PFSK-1 (cell line): ENCODE measurements around the gene SLC35A3.

Experiments used
- FOXP2 ChIP-seq: optimal IDR thresholded peaks from 2 replicates; pipeline ENCODE3; 2011; ENCODE audit warnings: borderline replicate concordance, control low read depth, inconsistent platforms; ENCODE audit not compliant: insufficient read depth; ENCODE audit errors: extremely low read length, extremely low read depth
- POLR2AphosphoS5 ChIP-seq: IDR thresholded peaks from 2 replicates; pipeline ENCODE4 v1.6.1; 2012; ENCODE audit warnings: low read depth, mild to moderate bottlenecking, control low read depth, low read length, moderate library complexity
- SIN3A ChIP-seq: IDR thresholded peaks from 2 replicates; pipeline ENCODE4 v1.6.1; 2012; ENCODE audit warnings: mild to moderate bottlenecking, low read length, moderate library complexity, borderline replicate concordance; ENCODE audit not compliant: insufficient read depth
- TAF1 ChIP-seq: IDR thresholded peaks from 2 replicates; pipeline ENCODE4 v1.6.1; 2012; ENCODE audit warnings: low read length, control low read depth, borderline replicate concordance; ENCODE audit not compliant: insufficient read depth
- TF ChIP-seq, protein P1 (sequence below), 2 experiments: IDR thresholded peaks; 2 replicates each; pipeline versions ENCODE4 v1.6.1 to v1.8.0; 2011 to 2012; ENCODE audit warnings: low read depth in 2 of 2, low read length in 2 of 2, control low read depth in 1 of 2, inconsistent platforms in 1 of 2, mild to moderate bottlenecking in 1 of 2, moderate library complexity in 1 of 2; ENCODE audit not compliant: insufficient read depth in 1 of 2

Gene SLC35A3

DNA sequence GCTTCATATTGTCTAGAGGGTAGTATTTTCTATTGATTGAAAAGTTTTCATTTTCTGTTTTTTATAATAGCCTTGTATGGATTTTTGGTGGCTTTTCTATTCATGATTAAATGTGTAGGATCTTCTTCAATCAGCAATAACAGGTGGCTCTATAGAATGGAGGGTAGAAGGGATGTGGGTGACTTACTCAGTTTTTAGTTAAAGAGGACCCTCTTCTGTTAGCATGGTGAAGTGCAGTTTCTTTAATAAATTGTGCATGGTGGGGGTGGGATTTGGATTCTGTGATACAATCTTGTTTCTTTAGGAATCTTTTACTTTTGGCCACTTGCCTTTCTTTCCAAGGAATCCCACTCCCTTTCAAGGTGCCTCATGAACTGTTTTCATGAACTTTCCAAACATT lies 64.7 kb downstream of the SLC35A3 start:
- TF ChIP-seq POLR2AphosphoS5: no peak
- TF ChIP-seq TAF1: no peak
- no peak for TF ChIP-seq FOXP2
- TF ChIP-seq SIN3A: no peak
- TF ChIP-seq, protein P1, sequence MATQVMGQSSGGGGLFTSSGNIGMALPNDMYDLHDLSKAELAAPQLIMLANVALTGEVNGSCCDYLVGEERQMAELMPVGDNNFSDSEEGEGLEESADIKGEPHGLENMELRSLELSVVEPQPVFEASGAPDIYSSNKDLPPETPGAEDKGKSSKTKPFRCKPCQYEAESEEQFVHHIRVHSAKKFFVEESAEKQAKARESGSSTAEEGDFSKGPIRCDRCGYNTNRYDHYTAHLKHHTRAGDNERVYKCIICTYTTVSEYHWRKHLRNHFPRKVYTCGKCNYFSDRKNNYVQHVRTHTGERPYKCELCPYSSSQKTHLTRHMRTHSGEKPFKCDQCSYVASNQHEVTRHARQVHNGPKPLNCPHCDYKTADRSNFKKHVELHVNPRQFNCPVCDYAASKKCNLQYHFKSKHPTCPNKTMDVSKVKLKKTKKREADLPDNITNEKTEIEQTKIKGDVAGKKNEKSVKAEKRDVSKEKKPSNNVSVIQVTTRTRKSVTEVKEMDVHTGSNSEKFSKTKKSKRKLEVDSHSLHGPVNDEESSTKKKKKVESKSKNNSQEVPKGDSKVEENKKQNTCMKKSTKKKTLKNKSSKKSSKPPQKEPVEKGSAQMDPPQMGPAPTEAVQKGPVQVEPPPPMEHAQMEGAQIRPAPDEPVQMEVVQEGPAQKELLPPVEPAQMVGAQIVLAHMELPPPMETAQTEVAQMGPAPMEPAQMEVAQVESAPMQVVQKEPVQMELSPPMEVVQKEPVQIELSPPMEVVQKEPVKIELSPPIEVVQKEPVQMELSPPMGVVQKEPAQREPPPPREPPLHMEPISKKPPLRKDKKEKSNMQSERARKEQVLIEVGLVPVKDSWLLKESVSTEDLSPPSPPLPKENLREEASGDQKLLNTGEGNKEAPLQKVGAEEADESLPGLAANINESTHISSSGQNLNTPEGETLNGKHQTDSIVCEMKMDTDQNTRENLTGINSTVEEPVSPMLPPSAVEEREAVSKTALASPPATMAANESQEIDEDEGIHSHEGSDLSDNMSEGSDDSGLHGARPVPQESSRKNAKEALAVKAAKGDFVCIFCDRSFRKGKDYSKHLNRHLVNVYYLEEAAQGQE (IDR thresholded peaks at IDR 0.05; ENCODE audit: insufficient read depth in 1 of 2, low read depth in 2 of 2, low read length in 2 of 2): no peak

DNA sequence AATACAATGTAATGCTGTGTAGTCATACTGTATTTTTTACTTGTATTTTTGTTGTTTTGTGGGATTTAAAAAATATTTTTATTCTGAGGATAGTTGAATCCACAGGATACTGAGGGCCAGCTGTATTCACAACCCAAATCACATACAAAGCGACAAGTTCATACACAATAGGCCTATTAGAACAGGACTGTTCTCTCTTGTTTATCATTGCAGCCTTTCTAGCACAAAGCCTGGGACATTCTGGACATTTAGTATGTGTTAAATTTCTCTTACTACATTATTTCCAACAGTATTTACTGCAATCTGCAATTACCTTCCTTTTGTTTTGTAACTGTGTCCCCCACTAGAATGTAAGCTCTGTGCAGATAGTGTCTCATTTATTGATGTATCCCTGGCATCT lies 65.4 kb downstream of the SLC35A3 start:
- no peak for TF ChIP-seq POLR2AphosphoS5
- no peak for TF ChIP-seq FOXP2
- TF ChIP-seq, protein P1 (IDR thresholded peaks at IDR 0.05; ENCODE audit: insufficient read depth in 1 of 2, low read depth in 2 of 2, low read length in 2 of 2): no peak

DNA sequence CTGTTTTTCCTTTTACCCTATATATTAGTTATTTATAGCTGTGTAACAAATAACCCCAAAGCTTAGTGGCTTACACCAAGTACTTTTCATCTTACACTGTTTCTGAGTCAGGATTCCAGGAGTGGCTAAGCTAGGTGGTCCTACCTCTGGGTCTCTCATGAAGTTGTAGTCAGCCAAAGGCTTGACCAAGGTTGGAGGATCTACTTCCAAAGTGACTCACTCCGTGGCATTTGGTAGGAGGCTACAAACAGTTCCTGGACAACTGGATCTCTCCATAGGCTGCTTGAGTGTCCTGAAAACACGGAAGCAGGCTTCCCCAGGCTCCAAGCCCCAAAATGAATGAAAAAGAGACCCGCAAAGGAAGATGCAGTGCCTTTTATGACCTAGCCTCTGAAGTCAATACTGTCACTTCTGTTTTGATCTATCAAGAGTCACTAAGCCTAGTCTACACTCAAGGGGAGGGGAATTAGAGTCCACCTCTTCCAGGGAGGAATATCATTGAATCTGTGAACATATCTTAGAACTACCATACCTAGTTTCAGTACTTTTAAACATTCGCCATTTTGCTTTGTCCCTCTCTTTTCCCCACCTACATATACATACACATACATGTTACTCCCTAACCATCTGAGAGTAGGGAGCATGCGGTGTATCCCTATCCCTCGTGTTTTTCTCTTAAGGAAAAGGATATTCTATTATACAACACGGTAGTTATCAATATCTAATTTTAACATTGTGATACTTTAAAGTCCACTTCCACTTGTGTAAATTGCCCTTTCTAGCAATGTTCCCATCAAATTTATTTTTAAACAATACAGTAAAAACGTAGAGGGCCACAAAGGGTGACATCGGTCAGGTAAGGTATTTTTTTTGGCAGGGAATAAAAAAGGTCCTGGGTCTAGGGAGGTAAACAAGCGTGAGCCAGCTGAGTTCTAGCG lies 67.2 kb downstream of the SLC35A3 start:
- TF ChIP-seq FOXP2: no peak
- no peak for TF ChIP-seq SIN3A
- no peak for TF ChIP-seq TAF1
- TF ChIP-seq, protein P1 (IDR thresholded peaks at IDR 0.05; ENCODE audit: insufficient read depth in 1 of 2, low read depth in 2 of 2, low read length in 2 of 2): no peak
- no peak for TF ChIP-seq POLR2AphosphoS5

DNA sequence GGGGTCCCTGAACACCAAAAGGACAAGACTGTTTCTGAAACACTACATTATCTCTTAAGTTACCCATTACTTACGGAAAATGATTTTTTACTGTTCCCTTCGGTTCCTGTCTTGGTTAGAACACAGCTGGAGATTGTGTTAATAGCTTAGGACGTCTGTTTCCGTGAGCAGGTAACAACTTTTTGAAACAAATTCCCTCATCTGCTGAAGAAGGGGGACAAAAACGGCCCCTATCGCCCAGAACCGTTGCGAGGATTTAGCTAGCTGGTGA lies 67.8 kb downstream of the SLC35A3 start:
- TF ChIP-seq SIN3A: no peak
- TF ChIP-seq TAF1: no peak
- TF ChIP-seq, protein P1 (IDR thresholded peaks at IDR 0.05; ENCODE audit: insufficient read depth in 1 of 2, low read depth in 2 of 2, low read length in 2 of 2): no peak
- no peak for TF ChIP-seq FOXP2
